Subcutaneous adipose tissue (tissue), 4 donors: ENCODE results near the gene DALRD3. TPM values are rescaled to one million over a fixed set of nuclear protein-coding genes. Genes with fewer than 3 reads are reported as not detected.

Source experiments
- CTCF ChIP-seq: fragments of 450-650 bp; IDR thresholded peaks from one replicate; pipeline ENCODE4 v1.5.1; 2016; ENCODE audit warnings: low read depth, mild to moderate bottlenecking, control low read depth, antibody characterized with exemption, moderate library complexity
- total RNA-seq, 4 donors: library from RNA; depleted of rRNA; stranded (reverse); fragments of >200 nt; gene quantifications; one replicate each; pipeline ENCODE4 v1.1.0, GENCODE V29; 2016

Gene DALRD3
- total RNA-seq, 4 donors from 2014 or later = 10.6 to 43.3 (median 29.8) TPM

DNA sequence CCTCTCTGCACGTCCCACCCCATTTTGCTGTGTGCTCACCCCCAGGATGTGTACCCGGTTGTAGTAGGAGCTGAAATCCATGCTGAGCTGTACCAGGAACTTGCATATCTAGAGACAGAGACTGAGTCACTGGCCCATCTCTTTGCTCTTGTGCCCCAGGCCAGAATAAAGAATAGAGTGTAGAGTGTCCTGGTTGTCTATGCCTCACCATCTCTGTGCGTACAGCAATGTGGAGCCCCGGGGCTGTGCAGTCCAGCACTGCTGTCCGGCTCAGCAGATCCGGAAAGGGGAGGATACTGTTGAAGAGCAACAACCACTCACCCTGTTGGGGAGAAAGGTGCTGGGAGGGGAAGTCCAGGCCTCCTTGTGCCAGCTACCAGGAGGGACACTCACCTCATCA, 2.6 kb downstream of the DALRD3 start:
- TF ChIP-seq CTCF = no peak

DNA sequence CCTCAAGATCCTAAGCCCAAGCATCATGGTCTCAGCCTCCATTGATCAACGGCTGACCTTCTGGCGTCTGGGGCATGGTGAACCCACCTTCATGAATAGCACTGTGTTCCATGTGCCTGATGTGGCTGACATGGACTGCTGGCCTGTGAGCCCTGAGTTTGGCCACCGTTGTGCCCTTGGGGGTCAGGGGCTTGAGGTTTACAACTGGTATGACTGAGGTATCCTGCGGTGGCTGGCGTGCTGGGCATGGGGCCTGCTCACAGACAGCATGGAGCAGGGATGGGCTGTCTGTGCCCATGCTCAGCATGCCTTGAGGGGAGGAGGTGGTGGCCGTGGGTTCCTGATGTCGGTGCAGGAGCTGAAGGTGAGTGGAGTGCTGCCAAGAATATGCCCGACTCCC, 3.3 kb downstream of the DALRD3 start:
- no peak for TF ChIP-seq CTCF

DNA sequence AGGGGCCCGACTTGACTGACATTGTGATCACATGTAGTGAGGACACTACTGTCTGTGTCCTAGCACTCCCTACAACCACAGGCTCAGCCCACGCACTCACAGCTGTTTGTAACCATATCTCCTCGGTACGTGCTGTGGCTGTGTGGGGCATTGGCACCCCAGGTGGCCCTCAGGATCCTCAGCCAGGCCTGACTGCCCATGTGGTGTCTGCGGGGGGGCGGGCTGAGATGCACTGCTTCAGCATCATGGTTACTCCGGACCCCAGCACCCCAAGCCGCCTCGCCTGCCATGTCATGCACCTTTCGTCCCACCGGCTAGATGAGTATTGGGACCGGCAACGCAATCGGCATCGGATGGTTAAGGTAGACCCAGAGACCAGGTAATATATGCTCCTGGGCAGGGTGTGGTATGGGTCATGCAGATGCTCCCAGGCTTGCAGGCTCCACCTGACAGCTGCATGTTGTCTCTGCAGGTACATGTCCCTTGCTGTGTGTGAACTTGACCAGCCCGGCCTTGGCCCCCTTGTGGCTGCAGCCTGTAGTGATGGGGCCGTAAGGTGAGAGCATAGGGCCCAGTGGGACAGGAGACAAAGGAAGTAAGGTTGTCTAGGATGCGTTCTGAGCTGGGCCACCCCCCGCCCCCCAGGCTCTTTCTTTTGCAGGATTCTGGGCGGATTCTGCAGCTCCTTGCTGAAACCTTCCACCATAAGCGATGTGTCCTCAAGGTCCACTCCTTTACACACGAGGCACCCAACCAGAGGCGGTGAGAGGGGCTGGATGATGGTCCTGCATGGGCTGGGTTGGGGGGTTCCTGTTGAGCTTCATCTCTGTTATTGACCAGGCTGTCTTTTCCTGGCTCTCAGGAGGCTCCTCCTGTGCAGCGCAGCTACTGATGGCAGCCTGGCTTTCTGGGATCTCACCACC, 4.4 kb downstream of the DALRD3 start:
- TF ChIP-seq CTCF = no peak

DNA sequence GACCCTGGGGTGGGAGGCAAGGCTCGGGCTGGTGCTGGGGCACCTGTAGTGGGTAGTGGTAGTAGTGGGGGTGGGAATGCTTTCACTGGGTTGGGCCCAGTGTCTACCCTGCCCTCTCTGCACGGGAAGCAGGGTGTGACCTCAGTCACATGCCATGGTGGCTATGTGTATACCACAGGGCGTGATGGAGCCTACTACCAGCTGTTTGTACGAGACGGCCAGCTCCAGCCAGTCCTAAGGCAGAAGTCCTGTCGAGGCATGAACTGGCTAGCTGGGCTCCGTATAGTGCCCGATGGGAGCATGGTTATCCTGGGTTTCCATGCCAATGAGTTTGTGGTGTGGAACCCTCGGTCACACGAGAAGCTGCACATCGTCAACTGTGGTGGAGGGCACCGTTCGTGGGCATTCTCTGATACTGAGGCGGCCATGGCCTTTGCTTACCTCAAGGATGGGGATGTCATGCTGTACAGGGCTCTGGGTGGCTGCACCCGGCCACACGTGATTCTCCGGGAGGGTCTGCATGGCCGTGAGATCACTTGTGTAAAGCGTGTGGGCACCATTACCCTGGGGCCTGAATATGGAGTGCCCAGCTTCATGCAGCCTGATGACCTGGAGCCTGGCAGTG, 5.2 kb downstream of the DALRD3 start:
- TF ChIP-seq CTCF = no peak

DNA sequence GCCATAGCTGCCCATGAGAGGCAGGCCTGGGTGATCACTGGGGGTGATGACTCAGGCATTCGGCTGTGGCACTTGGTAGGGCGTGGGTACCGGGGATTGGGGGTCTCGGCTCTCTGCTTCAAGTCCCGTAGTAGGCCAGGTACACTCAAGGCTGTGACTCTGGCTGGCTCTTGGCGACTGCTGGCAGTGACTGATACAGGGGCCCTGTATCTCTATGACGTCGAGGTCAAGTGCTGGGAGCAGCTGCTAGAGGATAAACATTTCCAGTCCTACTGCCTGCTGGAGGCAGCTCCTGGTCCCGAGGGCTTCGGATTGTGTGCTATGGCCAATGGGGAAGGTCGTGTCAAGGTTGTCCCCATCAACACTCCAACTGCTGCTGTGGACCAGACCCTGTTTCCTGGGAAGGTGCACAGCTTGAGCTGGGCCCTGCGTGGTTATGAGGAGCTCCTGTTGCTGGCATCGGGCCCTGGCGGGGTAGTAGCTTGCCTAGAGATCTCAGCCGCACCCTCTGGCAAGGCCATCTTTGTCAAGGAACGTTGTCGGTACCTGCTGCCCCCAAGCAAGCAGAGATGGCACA, 5.9 kb downstream of the DALRD3 start:
- TF ChIP-seq CTCF = no peak

DNA sequence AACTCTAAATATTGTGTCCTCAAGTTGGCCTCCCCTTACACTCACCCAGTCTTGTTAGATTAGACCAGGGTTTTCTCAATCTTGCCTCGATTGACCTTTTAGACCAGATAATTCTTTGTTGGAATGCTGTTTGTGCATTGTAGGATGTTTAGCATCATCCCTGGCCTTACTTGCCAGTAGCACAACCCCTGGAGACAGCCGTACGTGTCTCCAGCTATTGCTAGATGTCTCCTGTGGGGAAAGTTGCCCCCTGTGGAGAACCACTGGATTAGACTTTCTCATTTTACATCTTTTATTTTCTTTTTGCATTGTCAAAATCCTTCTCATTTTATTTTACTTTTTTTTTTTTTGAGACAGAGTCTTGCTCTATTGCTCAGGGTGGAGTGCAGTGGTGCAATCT, 9.0 kb downstream of the DALRD3 start:
- TF ChIP-seq CTCF = no peak

- TF ChIP-seq CTCF = no peak
These were observed 10.4 kb downstream of the DALRD3 start for GRCh38 chr3:49007771-49008528.
